Kidney epithelial cell (primary cell): ENCODE measurements around the gene RTP3. TPM values are rescaled to one million over a fixed set of nuclear protein-coding genes. Genes with fewer than 3 reads are reported as not detected.

Experiments used
- DNase-seq: peaks from one replicate; pipeline ENCODE4 v3.0.0-alpha.2; 2010; ENCODE audit warnings: low read depth
- H3K27me3 ChIP-seq: 2 replicates; pipeline ENCODE4 v1.6.0; 2011; ENCODE audit warnings: low read length; ENCODE audit not compliant: control insufficient read depth, insufficient read depth
- H3K36me3 ChIP-seq: 2 replicates; pipeline ENCODE4 v1.5.1; 2011; ENCODE audit warnings: low read length; ENCODE audit not compliant: control insufficient read depth, insufficient read depth
- H3K4me3 ChIP-seq: 2 replicates; pipeline ENCODE4 v1.5.1; 2011; ENCODE audit warnings: low read depth, mild to moderate bottlenecking, control low read depth, low read length
- CTCF ChIP-seq: IDR thresholded peaks from 2 replicates; pipeline ENCODE4 v1.5.1; 2011; ENCODE audit warnings: mild to moderate bottlenecking, moderate library complexity, low read length, control low read depth, inconsistent platforms; ENCODE audit not compliant: insufficient read depth, poor library complexity, severe bottlenecking
- total RNA-seq: library from RNA; depleted of rRNA; stranded (reverse); fragments of >200 nt; gene quantifications from 2 replicates; pipeline ENCODE4 v1.2.3, GENCODE V29; 2015

The RTP3 gene
- total RNA-seq, 1 donor from 2014 or later = not detected

GRCh38 chr3:46479696-46480095 is 18.1 kb upstream of the RTP3 start:
- no peaks in the 10 kb centered on the region for H3K27me3 ChIP-seq
- no peak overlapping the region for H3K4me3 ChIP-seq
- DNase-seq = no peak
- H3K36me3 ChIP-seq = no peaks in the 10 kb centered on the region
- no peak for TF ChIP-seq CTCF

GRCh38 chr3:46480491-46481195 is 17.1 kb upstream of the RTP3 start:
- Histone ChIP-seq H3K4me3 (no peak overlapping the region), H3K36me3 (no peaks in the 10 kb centered on the region), H3K27me3 (no peaks in the 10 kb centered on the region)
- no peak for DNase-seq
- TF ChIP-seq CTCF = no peak

- Histone ChIP-seq H3K4me3 (no peak overlapping the region), H3K36me3 (no peaks in the 10 kb centered on the region), H3K27me3 (no peaks in the 10 kb centered on the region)
- no peak for DNase-seq
- TF ChIP-seq CTCF = no peak
Observed at GRCh38 chr3:46481636-46482035, 16.1 kb upstream of the RTP3 start.

- H3K4me3 ChIP-seq = no peak overlapping the region
- peak; percentile 48 for DNase-seq
- no peaks in the 10 kb centered on the region for H3K36me3 ChIP-seq
- H3K27me3 ChIP-seq = no peaks in the 10 kb centered on the region
- no peak for TF ChIP-seq CTCF
Observed at GRCh38 chr3:46482632-46483350, 15.0 kb upstream of the RTP3 start.

GRCh38 chr3:46483825-46484224 is 14.0 kb upstream of the RTP3 start:
- H3K4me3 ChIP-seq = no peak overlapping the region
- H3K36me3 ChIP-seq = no peaks in the 10 kb centered on the region
- no peak for DNase-seq
- H3K27me3 ChIP-seq = no peaks in the 10 kb centered on the region
- no peak for TF ChIP-seq CTCF
